ENCODE measurements around the gene SLC25A1. TPM values are rescaled to one million over a fixed set of nuclear protein-coding genes. Genes with fewer than 3 reads are reported as not detected.

Gene SLC25A1
- total and polyA plus RNA-seq, 2 of the 4 experiments (the other 2 are of a cell fraction), result 41.0 to 56.5 TPM

GRCh38 chr22:19223617-19224016 lies 45.1 kb upstream of the SLC25A1 start:
- Histone ChIP-seq H3K4ac (ENCODE audit: low read depth, low read length) (no peak overlapping the region), H3K27me3 (ENCODE audit: control insufficient read depth, insufficient read depth, low read length) (no peaks in the 10 kb centered on the region), H4K5ac (ENCODE audit: low read depth, low read length) (no peak overlapping the region), H3K9me1 (ENCODE audit: insufficient read depth, low read length) (peaks cover 7% of the 10 kb centered on the region; the same call in 1 of the 2 replicates), H2BK20ac (ENCODE audit: low read depth, low read length) (no peak overlapping the region), H3K18ac (ENCODE audit: low read depth, low read length) (no peak overlapping the region), H3K9ac (ENCODE audit: low read depth, low read length) (no peak overlapping the region), H3K56ac (ENCODE audit: extremely low read depth, insufficient read depth, low read length) (no peak overlapping the region), H2AFZ (replicated peaks; ENCODE audit: low read length, poor library complexity) (no peak overlapping the region), H2BK120ac (ENCODE audit: low read depth, low read length) (no peak overlapping the region), H2AK9ac (replicated peaks; ENCODE audit: low read depth, low read length, poor library complexity) (no peak overlapping the region), H3K4me3 (ENCODE audit: insufficient read depth, low read depth, low read length) (no peak overlapping the region), H3K23ac (ENCODE audit: low read depth, low read length) (no peak overlapping the region), H4K91ac (ENCODE audit: insufficient read depth, low read depth, low read length) (no peak overlapping the region), H2BK5ac (ENCODE audit: low read depth, low read length, poor library complexity, severe bottlenecking) (no peak overlapping the region), H3K4me1 (ENCODE audit: control insufficient read depth, insufficient read depth, low read length) (no peaks in the 10 kb centered on the region), H2AK5ac (ENCODE audit: low read depth, low read length) (no peak overlapping the region), H3K14ac (replicated peaks; ENCODE audit: low read depth, low read length) (no peak overlapping the region), H4K20me1 (ENCODE audit: insufficient read depth, low read length) (no peaks in the 10 kb centered on the region), H3K4me2 (ENCODE audit: low read depth, low read length) (no peak overlapping the region), H3K79me1 (ENCODE audit: low read depth in 1 of 2, low read length in 2 of 2) (no peaks in the 10 kb centered on the region), H3K36me3 (ENCODE audit: control insufficient read depth, insufficient read depth, low read length) (peaks cover 35% of the 10 kb centered on the region), H2BK15ac (ENCODE audit: low read depth, low read length) (no peak overlapping the region), H3K27ac (ENCODE audit: insufficient read depth, low read length) (no peak overlapping the region), H4K8ac (ENCODE audit: low read depth in 2 of 2, low read length in 2 of 2) (no peak overlapping the region), H3K9me3 (ENCODE audit: control insufficient read depth, insufficient read depth, low read length) (no peaks in the 10 kb centered on the region)
- CTCF ChIA-PET, result no interaction called here
- no peak for ATAC-seq (ENCODE audit: low read depth)
- intact Hi-C loops (cut with micrococcal nuclease) (no loop called here), dilution Hi-C loops (cut with HindIII; ENCODE audit: low sequenced_read_pairs, unreplicated experiment) (no loop called here), in situ Hi-C loops (cut with MboI; ENCODE audit: low sequenced_read_pairs) (no loop called here)
- BruUV-seq (replicated peaks), result no TSS peak
- DNase-seq, result no peak
- TF ChIP-seq MAZ (IDR thresholded peaks at IDR 0.05; ENCODE audit: borderline replicate concordance, low read depth, low read length) (no peak), RFX5 (IDR thresholded peaks at IDR 0.05; ENCODE audit: low read depth, low read length) (no peak), MAFK (IDR thresholded peaks at IDR 0.05; ENCODE audit: low read depth, low read length) (no peak)
- POLR2A ChIA-PET (ENCODE audit: unreplicated experiment), result no interaction called here
- 90% methylated on average over 4 of the region's 6 CpGs; no CpG with 5 or more reads in 1 of the 2 experiments for WGBS, 2 experiments (ENCODE audit: extremely low coverage in 2 of 2, insufficient read length in 1 of 2)
